DND-41 (cell line): ENCODE results near the gene ZNF474.

Experiments
- ATAC-seq: fragments of 200-7000 bp; cut with Tn5 transposase; 3 replicates; pipeline ENCODE4 v1.9.1; 2021; ENCODE audit warnings: low read depth; ENCODE audit not compliant: insufficient read depth
- DNase-seq: peaks from one replicate; pipeline ENCODE4 v3.0.0-alpha.2; 2020
- H2AFZ ChIP-seq: 2 replicates; pipeline ENCODE4 v1.6.0; 2012; ENCODE audit warnings: low read depth, low read length
- H3K27ac ChIP-seq: 2 replicates; pipeline ENCODE4 v1.5.1; 2012; ENCODE audit warnings: low read length, inconsistent platforms
- H3K27me3 ChIP-seq: fragments of 200-600 bp; sonication (generic); 2 replicates; pipeline ENCODE4 v1.6.0; 2012; ENCODE audit warnings: low read length, mild to moderate bottlenecking, inconsistent platforms; ENCODE audit not compliant: insufficient read depth, poor library complexity
- H3K36me3 ChIP-seq: 2 replicates; pipeline ENCODE4 v1.5.1; 2012; ENCODE audit warnings: low read length, inconsistent platforms; ENCODE audit not compliant: insufficient read depth
- H3K4me1 ChIP-seq: 2 replicates; pipeline ENCODE4 v1.5.1; 2012; ENCODE audit warnings: mild to moderate bottlenecking, low read length; ENCODE audit not compliant: insufficient read depth
- H3K4me2 ChIP-seq: 2 replicates; pipeline ENCODE4 v1.6.0; 2012; ENCODE audit warnings: mild to moderate bottlenecking, moderate library complexity, low read length, inconsistent platforms; ENCODE audit not compliant: insufficient read depth
- H3K4me3 ChIP-seq, 2 experiments: fragments of 200-600 bp in 1 of 2; shearing (Covaris generic) in 1 of 2; 2 replicates each; pipeline ENCODE4 v1.5.1; 2012 to 2016; ENCODE audit warnings: inconsistent platforms in 2 of 2, low read length in 2 of 2, mild to moderate bottlenecking in 2 of 2, low read depth in 1 of 2, moderate library complexity in 1 of 2
- H3K79me2 ChIP-seq: 2 replicates; pipeline ENCODE4 v1.6.0; 2012; ENCODE audit warnings: low read length, inconsistent platforms; ENCODE audit not compliant: insufficient read depth
- H3K9ac ChIP-seq: 2 replicates; pipeline ENCODE4 v1.6.0; 2012; ENCODE audit warnings: low read depth, mild to moderate bottlenecking, inconsistent platforms, low read length, moderate library complexity
- H3K9me3 ChIP-seq: 2 replicates; pipeline ENCODE4 v1.5.1; 2012; ENCODE audit warnings: low read length, moderate library complexity, mild to moderate bottlenecking, inconsistent platforms; ENCODE audit not compliant: insufficient read depth, severe bottlenecking
- H4K20me1 ChIP-seq: 2 replicates; pipeline ENCODE4 v1.6.0; 2012; ENCODE audit warnings: low read length; ENCODE audit not compliant: insufficient read depth
- CTCF ChIP-seq: IDR thresholded peaks from 2 replicates; pipeline ENCODE4 v1.5.1; 2012; ENCODE audit warnings: borderline replicate concordance, low read length, moderate library complexity, mild to moderate bottlenecking; ENCODE audit not compliant: poor library complexity, severe bottlenecking; ENCODE audit errors: extremely low read depth
- EZH2 ChIP-seq: IDR thresholded peaks from 3 replicates; pipeline ENCODE4 v1.6.1; 2012; ENCODE audit warnings: borderline replicate concordance, low read depth, mild to moderate bottlenecking, moderate library complexity, low read length, inconsistent platforms; ENCODE audit not compliant: severe bottlenecking

ZNF474 gene

GRCh38 chr5:122121479-122122465 lies 7.6 kb upstream of the ZNF474 start:
- TF ChIP-seq EZH2, result no peak
- TF ChIP-seq CTCF, result no peak
- no peak overlapping the region for H2AFZ ChIP-seq
- ATAC-seq (no peak), DNase-seq (no peak)
- no peak overlapping the region for H3K27ac ChIP-seq
- no peak overlapping the region for H3K4me2 ChIP-seq
- H3K4me1 ChIP-seq, result no peaks in the 10 kb centered on the region
- H3K36me3 ChIP-seq, result no peaks in the 10 kb centered on the region
- H3K9ac ChIP-seq, result no peak overlapping the region
- no peaks in the 10 kb centered on the region for H3K79me2 ChIP-seq
- H4K20me1 ChIP-seq, result no peaks in the 10 kb centered on the region
- H3K9me3 ChIP-seq, result no peaks in the 10 kb centered on the region
- H3K27me3 ChIP-seq, result no peaks in the 10 kb centered on the region
- no peak overlapping the region for H3K4me3 ChIP-seq

GRCh38 chr5:122124766-122125165 lies 4.6 kb upstream of the ZNF474 start:
- Histone ChIP-seq H3K27ac (no peak overlapping the region), H3K36me3 (no peaks in the 10 kb centered on the region), H3K9ac (no peak overlapping the region), H3K4me2 (no peak overlapping the region), H3K27me3 (no peaks in the 10 kb centered on the region), H4K20me1 (no peaks in the 10 kb centered on the region), H3K4me3 (no peak overlapping the region), H3K4me1 (no peaks in the 10 kb centered on the region), H2AFZ (no peak overlapping the region), H3K79me2 (no peaks in the 10 kb centered on the region), H3K9me3 (no peaks in the 10 kb centered on the region)
- no peak for TF ChIP-seq CTCF
- TF ChIP-seq EZH2, result no peak
- DNase-seq (no peak), ATAC-seq (no peak)

GRCh38 chr5:122126177-122126755 lies 3.1 kb upstream of the ZNF474 start:
- TF ChIP-seq CTCF, result no peak
- no peak for TF ChIP-seq EZH2
- Histone ChIP-seq H3K4me2 (no peak overlapping the region), H3K27me3 (no peaks in the 10 kb centered on the region), H3K36me3 (no peaks in the 10 kb centered on the region), H3K9me3 (no peaks in the 10 kb centered on the region), H3K9ac (no peak overlapping the region), H4K20me1 (no peaks in the 10 kb centered on the region), H3K4me1 (no peaks in the 10 kb centered on the region), H3K4me3 (no peak overlapping the region), H2AFZ (no peak overlapping the region), H3K79me2 (no peaks in the 10 kb centered on the region), H3K27ac (no peak overlapping the region)
- ATAC-seq (no peak), DNase-seq (no peak)
